Left colon (tissue), 2 donors: ENCODE results near the gene SLCO1A2. TPM values are rescaled to one million over a fixed set of nuclear protein-coding genes. Genes with fewer than 3 reads are reported as not detected.

Source experiments
- ATAC-seq: fragments of 200-7000 bp; cut with Tn5 transposase; one replicate; pipeline ENCODE4 v1.9.1; 2020; ENCODE audit warnings: mild to moderate bottlenecking, moderate library complexity
- DNase-seq, 2 donors: peaks; one replicate each; pipeline ENCODE4 v3.0.0-alpha.2; 2020
- intact Hi-C, 2 donors: fragments of 100-400 bp; cut with DNase I in 1 of 2; cut with micrococcal nuclease in 1 of 2; formaldehyde crosslinking; loops; one replicate each; pipeline versions ENCODE4 v1.11.2 to v1.14.0; 2022; cut with DNase I, micrococcal nuclease
- total RNA-seq, 2 donors: library from RNA; stranded (reverse); fragmentation: NEBNext Ultra II Directional; extraction: Animal tissue kit (Norgen Biotek cat#: 25700); gene quantifications; one replicate each; pipeline ENCODE4 v1.2.1, GENCODE V29; 2021
- donor health status: DM: no; HTN: no; CAD: no.
- donor health status: DM: yes; HTN: yes; CAD: no.

The SLCO1A2 gene
- total RNA-seq, 2 donors from 2014 or later, result not detected

- ATAC-seq (no peak), DNase-seq (no peak)
- intact Hi-C loops, result no loop called here
Observed at GRCh38 chr12:21336656-21337055, 1.9 kb upstream of the SLCO1A2 start.

DNA sequence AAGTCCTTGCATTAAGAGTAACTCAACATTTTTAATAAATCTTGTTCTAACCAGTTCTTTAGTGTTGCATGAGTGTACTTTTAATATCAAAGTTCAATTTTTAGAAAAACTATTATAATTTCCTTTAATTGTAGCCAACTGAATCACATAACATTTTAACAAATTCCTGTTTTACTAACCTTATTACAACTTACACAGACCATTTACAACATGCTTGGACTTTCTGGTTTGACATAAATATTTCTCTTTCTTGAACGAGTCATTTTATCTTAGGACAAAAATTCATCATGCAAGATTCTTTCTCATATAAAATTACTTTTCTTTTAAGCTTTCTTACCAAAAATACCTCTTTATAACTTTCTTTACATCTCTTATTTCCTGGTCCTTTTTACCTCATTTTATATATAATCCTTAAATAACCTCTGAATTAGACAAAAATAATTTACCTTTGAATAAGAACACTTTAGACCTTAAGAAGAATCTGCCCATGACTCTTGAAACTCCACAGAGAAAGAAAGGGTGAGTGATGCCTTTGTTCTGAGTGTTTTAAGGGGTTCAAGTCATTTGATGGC lies 3.9 kb downstream of the SLCO1A2 start:
- ATAC-seq (no peak), DNase-seq (no peak)
- intact Hi-C loops, result no loop called here

DNA sequence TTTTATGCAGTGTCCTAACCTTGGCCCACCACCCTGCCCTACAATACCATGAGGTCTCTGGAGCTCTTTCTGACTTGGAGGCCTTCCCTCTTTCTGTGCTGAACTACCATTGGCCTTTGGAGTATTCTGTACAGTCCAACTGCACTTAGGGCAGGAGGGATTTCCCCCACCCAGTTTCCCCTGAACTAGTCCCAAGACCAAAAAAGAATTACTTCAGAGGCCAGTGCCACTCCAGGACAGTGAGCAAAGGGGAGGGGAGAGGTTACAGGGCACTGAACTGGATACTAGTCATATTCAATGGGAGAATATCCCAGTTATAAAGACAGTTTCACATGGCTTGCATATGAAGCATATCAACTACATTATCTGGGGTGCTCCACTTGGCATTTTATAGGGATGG lies 6.1 kb downstream of the SLCO1A2 start:
- ATAC-seq (no peak), DNase-seq (no peak)
- intact Hi-C loops, result no loop called here

- intact Hi-C loops, result no loop called here
- DNase-seq (no peak), ATAC-seq (no peak)
Observed at GRCh38 chr12:21324551-21324950, 10.2 kb downstream of the SLCO1A2 start.

- DNase-seq (no peak), ATAC-seq (no peak)
- intact Hi-C loops, result no loop called here
Observed at GRCh38 chr12:21323736-21324135, 11.0 kb downstream of the SLCO1A2 start.

GRCh38 chr12:21308785-21309184 lies 25.9 kb downstream of the SLCO1A2 start:
- intact Hi-C loops, result no loop called here
- ATAC-seq (no peak), DNase-seq (no peak)

GRCh38 chr12:21305661-21306060 lies 29.1 kb downstream of the SLCO1A2 start:
- ATAC-seq, result no peak
- DNase-seq, result no peak
- intact Hi-C loops, result no loop called here

DNA sequence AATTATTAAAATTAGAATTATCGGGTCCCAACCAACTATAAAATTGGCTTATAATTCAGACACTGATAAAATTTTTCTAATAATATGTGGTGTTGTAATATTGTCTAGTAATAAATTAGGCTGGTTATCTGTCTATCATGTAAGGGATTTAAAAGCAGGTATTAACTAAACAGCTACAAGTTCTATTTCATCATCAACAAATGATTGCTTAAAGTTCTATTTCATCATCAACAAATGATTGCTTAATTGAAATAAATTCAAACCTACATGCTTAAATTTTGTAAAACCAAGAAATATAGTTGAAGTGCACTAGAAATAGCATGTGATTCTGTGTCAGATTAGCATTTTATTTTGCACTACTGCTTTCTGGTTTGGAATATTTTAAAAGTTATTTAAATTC lies 34.1 kb downstream of the SLCO1A2 start:
- intact Hi-C loops, result no loop called here
- ATAC-seq (no peak), DNase-seq (no peak)

- ATAC-seq (no peak), DNase-seq (no peak)
- intact Hi-C loops, result no loop called here
Observed at GRCh38 chr12:21296751-21297406, 37.8 kb downstream of the SLCO1A2 start.

DNA sequence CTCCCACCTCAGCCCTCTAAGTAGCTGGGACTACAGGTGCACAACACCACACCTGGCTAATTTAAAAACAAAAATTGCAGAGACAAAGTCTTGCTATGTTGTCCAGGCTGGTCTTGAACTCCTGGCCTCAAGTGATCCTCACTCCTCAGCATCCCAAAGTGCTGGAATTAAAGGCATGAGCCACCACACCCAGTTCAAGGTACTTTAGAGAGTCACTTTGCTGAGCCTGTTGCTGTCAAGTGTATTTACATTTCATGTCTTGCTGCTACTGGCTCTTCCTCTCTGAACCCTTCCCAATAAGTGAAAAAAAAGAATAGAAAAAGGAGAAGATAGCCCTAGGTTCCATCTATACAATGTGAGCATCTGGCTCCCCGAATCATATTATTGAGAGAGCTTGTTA lies 38.4 kb downstream of the SLCO1A2 start:
- ATAC-seq (no peak), DNase-seq (no peak)
- intact Hi-C loops, result no loop called here

- no peak for DNase-seq
- intact Hi-C loops, result no loop called here
- no peak for ATAC-seq
Observed at GRCh38 chr12:21294176-21294575, 40.5 kb downstream of the SLCO1A2 start.

DNA sequence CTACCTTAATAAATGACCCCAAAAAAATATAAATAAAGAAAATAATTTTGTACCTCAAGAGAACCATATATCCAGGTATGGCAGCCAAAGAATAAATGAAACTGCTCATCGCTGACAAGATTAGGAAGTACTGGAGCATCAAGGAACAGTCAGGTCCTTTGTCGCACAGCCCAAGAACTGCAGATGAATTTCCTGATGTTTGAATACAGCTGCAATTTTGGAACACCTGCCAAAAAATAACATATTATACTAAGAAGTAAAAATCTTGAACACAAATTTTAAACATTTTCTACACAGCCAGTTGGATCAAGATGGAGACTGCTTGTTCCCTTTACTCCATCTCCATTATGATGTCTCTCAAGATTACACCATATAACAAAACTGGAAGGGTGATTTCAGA lies 42.6 kb downstream of the SLCO1A2 start:
- ATAC-seq (no peak), DNase-seq (no peak)
- intact Hi-C loops, result no loop called here

DNA sequence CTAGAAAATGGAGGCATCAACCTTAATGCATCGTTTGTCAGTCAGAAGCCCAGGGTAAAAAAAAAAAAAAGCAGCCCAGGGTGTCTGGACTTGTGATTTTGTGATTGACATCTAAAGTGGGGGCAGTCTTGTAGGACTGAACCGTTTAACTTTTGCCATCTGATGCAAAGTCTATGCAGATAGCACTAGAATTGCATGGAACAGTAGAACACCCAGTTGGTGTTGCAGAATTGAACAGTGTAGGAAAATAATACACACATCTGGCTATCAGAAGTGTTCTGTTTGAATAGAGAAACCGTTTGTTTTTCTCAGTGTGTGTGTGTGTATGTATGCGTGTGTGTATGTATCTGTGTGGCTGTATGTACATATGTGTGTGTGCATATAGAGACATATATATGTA lies 45.0 kb downstream of the SLCO1A2 start:
- ATAC-seq, result no peak
- intact Hi-C loops, result no loop called here
- no peak for DNase-seq

DNA sequence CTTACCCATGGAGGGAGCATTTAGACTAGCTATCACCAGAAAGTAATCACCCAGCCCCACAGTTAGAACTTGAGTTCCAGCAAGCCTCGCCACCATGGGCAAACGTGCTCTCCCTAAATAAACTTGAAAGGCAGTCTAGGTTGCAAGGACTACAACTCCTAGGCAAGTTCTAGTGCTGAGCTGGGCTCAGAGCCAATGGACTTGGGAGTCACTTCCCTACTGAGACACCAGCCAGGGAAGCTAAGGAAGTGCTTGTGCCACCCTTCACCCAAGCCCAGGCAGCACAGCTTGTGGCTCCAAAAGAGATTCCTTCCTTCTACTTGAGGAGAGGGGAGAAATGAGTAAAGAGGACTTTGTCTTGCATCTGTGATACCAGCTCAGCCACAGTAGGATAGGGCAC lies 57.9 kb downstream of the SLCO1A2 start:
- intact Hi-C loops, result no loop called here
- ATAC-seq (no peak), DNase-seq (no peak)

GRCh38 chr12:21265932-21266331 lies 68.8 kb downstream of the SLCO1A2 start:
- intact Hi-C loops, result no loop called here
- no peak for ATAC-seq
- no peak for DNase-seq

- no peak for ATAC-seq
- DNase-seq, result no peak
- intact Hi-C loops, result no loop called here
Observed at GRCh38 chr12:21264232-21264631, 70.5 kb downstream of the SLCO1A2 start.

- intact Hi-C loops, result no loop called here
- ATAC-seq (no peak), DNase-seq (no peak)
Observed at GRCh38 chr12:21257172-21257571, 77.5 kb downstream of the SLCO1A2 start.

GRCh38 chr12:21252070-21252469 lies 82.6 kb downstream of the SLCO1A2 start:
- intact Hi-C loops, result no loop called here
- ATAC-seq (no peak), DNase-seq (no peak)

- intact Hi-C loops, result no loop called here
- ATAC-seq (no peak), DNase-seq (no peak)
Observed at GRCh38 chr12:21248679-21249078, 86.0 kb downstream of the SLCO1A2 start.

GRCh38 chr12:21239866-21240265 lies 94.9 kb downstream of the SLCO1A2 start:
- no peak for ATAC-seq
- intact Hi-C loops, result no loop called here
- DNase-seq, result no peak

GRCh38 chr12:21234395-21234794 lies 100.3 kb downstream of the SLCO1A2 start:
- DNase-seq (no peak), ATAC-seq (no peak)
- intact Hi-C loops, result no loop called here
